ENCODE results near the gene AGER. TPM values are rescaled to one million over a fixed set of nuclear protein-coding genes. Genes with fewer than 3 reads are reported as not detected.

Gene AGER
- total and polyA plus RNA-seq, 8 donors, result 68.0 to 616 (median 93.8) TPM

- Histone ChIP-seq H3K36me3 (peaks cover 0 to 34% of the 10 kb centered on the region in 2 donors), H3K9me3 (no peaks in the 10 kb centered on the region), H3K27me3 (no peaks in the 10 kb centered on the region), H3K4me3 (peak overlapping the region; percentile 59 to 79), H3K4me1 (peaks cover 34 to 79% of the 10 kb centered on the region in 2 donors), H3K27ac (peak overlapping the region; percentile 97 to 98)
- no peak for TF ChIP-seq CTCF (IDR thresholded peaks at IDR 0.05)
- intact Hi-C loops (cut with DNase I), result no loop called here
- ATAC-seq (no peak), DNase-seq (no peak)
These were observed 5.3 kb downstream of the AGER start for GRCh38 chr6:32178547-32179440.

GRCh38 chr6:32177788-32178546 is 6.1 kb downstream of the AGER start, which contains the start of gene RNF5:
RNF5 (plus strand) TSS chr6:32178405; CDS start chr6:32178512, 107 bp downstream.
- DNase-seq, result peak; percentile 88 to 99 (median 98)
- intact Hi-C loops (cut with DNase I), result no loop called here
- H3K4me1 ChIP-seq, result peaks cover 32 to 80% of the 10 kb centered on the region in 2 donors
- peak within 1 kb of the TSS; percentile 59 to 79 for H3K4me3 ChIP-seq
- H3K36me3 ChIP-seq, result peaks cover 0 to 30% of the 10 kb centered on the region in 2 donors
- peak within 1 kb of the TSS; percentile 97 to 98 for H3K27ac ChIP-seq
- ATAC-seq, result peak; percentile 79
- H3K9me3 ChIP-seq, result no peaks in the 10 kb centered on the region
- TF ChIP-seq CTCF (IDR thresholded peaks at IDR 0.05), result no peak
- no peaks in the 10 kb centered on the region for H3K27me3 ChIP-seq

GRCh38 chr6:32177183-32177787 is 6.8 kb downstream of the AGER start:
- intact Hi-C loops (cut with DNase I), result no loop called here
- peak overlapping the region; percentile 59 to 79 for H3K4me3 ChIP-seq
- peak overlapping the region; percentile 97 to 98 for H3K27ac ChIP-seq
- ATAC-seq (peak; percentile 12), DNase-seq (no peak)
- no peak for TF ChIP-seq CTCF (IDR thresholded peaks at IDR 0.05)
- no peaks in the 10 kb centered on the region for H3K9me3 ChIP-seq
- peaks cover 32 to 76% of the 10 kb centered on the region in 2 donors for H3K4me1 ChIP-seq
- peaks cover 0 to 23% of the 10 kb centered on the region in 2 donors for H3K36me3 ChIP-seq
- no peaks in the 10 kb centered on the region for H3K27me3 ChIP-seq

GRCh38 chr6:32176476-32177182 is 7.4 kb downstream of the AGER start:
- no peak for TF ChIP-seq CTCF (IDR thresholded peaks at IDR 0.05)
- ATAC-seq, result peak; percentile 1
- H3K4me3 ChIP-seq, result peak overlapping the region; percentile 74 to 79

More at GRCh38 chr6:32176476-32177182, 7.4 kb downstream of the AGER start:
- intact Hi-C loops (cut with DNase I), result no loop called here
- DNase-seq, result no peak
- Histone ChIP-seq H3K27me3 (no peaks in the 10 kb centered on the region), H3K27ac (peak overlapping the region; percentile 97 to 98), H3K4me1 (peaks cover 27 to 69% of the 10 kb centered on the region in 2 donors), H3K9me3 (no peaks in the 10 kb centered on the region), H3K36me3 (peaks cover 0 to 18% of the 10 kb centered on the region in 2 donors)
